Measurements from ENCODE around the gene CCDC71L. TPM values are rescaled to one million over a fixed set of nuclear protein-coding genes. Genes with fewer than 3 reads are reported as not detected.

The CCDC71L gene
- total RNA-seq, 1 experiment from 2014 or later = 6.0 TPM

GRCh38 chr7:106612432-106612831, 48.5 kb downstream of the CCDC71L start:
- POLR2A ChIA-PET = no interaction called here
- Histone ChIP-seq H3K27me3 (ENCODE audit: control insufficient read depth, insufficient read depth, low read length) (no peaks in the 10 kb centered on the region; the same call in 1 of the 2 replicates), H3K27ac (ENCODE audit: low read length) (no peak overlapping the region), H3K4me3 (ENCODE audit: low read depth in 2 of 2, low read length in 2 of 2) (no peak overlapping the region), H3K4me1 (ENCODE audit: control insufficient read depth, insufficient read depth, low read length) (no peaks in the 10 kb centered on the region), H3K36me3 (ENCODE audit: control insufficient read depth, insufficient read depth, low read length) (no peaks in the 10 kb centered on the region), H3K9me3 (ENCODE audit: control insufficient read depth, insufficient read depth, low read depth, low read length) (no peaks in the 10 kb centered on the region)
- in situ Hi-C loops (cut with HindIII; ENCODE audit: low pct_unique_long_range_greater_than_20kb, low sequenced_read_pairs) (no loop called here), intact Hi-C loops (cut with micrococcal nuclease; ENCODE audit: unreplicated experiment) (no loop called here)
- ATAC-seq (no peak), DNase-seq (ENCODE audit: low read depth, low spot score) (no peak)
- CTCF ChIA-PET = no interaction called here
- TF ChIP-seq SIN3A (IDR thresholded peaks at IDR 0.05; ENCODE audit: borderline replicate concordance, insufficient read depth, low read depth, low read length) = no peak
- TF ChIP-seq, protein P1, sequence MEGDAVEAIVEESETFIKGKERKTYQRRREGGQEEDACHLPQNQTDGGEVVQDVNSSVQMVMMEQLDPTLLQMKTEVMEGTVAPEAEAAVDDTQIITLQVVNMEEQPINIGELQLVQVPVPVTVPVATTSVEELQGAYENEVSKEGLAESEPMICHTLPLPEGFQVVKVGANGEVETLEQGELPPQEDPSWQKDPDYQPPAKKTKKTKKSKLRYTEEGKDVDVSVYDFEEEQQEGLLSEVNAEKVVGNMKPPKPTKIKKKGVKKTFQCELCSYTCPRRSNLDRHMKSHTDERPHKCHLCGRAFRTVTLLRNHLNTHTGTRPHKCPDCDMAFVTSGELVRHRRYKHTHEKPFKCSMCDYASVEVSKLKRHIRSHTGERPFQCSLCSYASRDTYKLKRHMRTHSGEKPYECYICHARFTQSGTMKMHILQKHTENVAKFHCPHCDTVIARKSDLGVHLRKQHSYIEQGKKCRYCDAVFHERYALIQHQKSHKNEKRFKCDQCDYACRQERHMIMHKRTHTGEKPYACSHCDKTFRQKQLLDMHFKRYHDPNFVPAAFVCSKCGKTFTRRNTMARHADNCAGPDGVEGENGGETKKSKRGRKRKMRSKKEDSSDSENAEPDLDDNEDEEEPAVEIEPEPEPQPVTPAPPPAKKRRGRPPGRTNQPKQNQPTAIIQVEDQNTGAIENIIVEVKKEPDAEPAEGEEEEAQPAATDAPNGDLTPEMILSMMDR (IDR thresholded peaks at IDR 0.05) = no peak
- no peak for TF ChIP-seq TCF7L2 (IDR thresholded peaks at IDR 0.05; ENCODE audit: low read depth, low read length)
- TF ChIP-seq, protein P2, sequence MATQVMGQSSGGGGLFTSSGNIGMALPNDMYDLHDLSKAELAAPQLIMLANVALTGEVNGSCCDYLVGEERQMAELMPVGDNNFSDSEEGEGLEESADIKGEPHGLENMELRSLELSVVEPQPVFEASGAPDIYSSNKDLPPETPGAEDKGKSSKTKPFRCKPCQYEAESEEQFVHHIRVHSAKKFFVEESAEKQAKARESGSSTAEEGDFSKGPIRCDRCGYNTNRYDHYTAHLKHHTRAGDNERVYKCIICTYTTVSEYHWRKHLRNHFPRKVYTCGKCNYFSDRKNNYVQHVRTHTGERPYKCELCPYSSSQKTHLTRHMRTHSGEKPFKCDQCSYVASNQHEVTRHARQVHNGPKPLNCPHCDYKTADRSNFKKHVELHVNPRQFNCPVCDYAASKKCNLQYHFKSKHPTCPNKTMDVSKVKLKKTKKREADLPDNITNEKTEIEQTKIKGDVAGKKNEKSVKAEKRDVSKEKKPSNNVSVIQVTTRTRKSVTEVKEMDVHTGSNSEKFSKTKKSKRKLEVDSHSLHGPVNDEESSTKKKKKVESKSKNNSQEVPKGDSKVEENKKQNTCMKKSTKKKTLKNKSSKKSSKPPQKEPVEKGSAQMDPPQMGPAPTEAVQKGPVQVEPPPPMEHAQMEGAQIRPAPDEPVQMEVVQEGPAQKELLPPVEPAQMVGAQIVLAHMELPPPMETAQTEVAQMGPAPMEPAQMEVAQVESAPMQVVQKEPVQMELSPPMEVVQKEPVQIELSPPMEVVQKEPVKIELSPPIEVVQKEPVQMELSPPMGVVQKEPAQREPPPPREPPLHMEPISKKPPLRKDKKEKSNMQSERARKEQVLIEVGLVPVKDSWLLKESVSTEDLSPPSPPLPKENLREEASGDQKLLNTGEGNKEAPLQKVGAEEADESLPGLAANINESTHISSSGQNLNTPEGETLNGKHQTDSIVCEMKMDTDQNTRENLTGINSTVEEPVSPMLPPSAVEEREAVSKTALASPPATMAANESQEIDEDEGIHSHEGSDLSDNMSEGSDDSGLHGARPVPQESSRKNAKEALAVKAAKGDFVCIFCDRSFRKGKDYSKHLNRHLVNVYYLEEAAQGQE (IDR thresholded peaks at IDR 0.05; ENCODE audit: insufficient read depth in 1 of 2, low read depth in 2 of 2, low read length in 1 of 2) = no peak
- no peak for TF ChIP-seq POLR2AphosphoS5 (IDR thresholded peaks at IDR 0.05; ENCODE audit: low read depth, low read length)
- BruUV-seq (replicated peaks) = no TSS peak

GRCh38 chr7:106611911-106612310, 49.0 kb downstream of the CCDC71L start:
- TF ChIP-seq, protein P2 (IDR thresholded peaks at IDR 0.05; ENCODE audit: insufficient read depth in 1 of 2, low read depth in 2 of 2, low read length in 1 of 2) = no peak
- TF ChIP-seq TCF7L2 (IDR thresholded peaks at IDR 0.05; ENCODE audit: low read depth, low read length) = no peak
- TF ChIP-seq, protein P1 (IDR thresholded peaks at IDR 0.05) = no peak
- no peak for TF ChIP-seq SIN3A (IDR thresholded peaks at IDR 0.05; ENCODE audit: borderline replicate concordance, insufficient read depth, low read depth, low read length)
- no peak for TF ChIP-seq POLR2AphosphoS5 (IDR thresholded peaks at IDR 0.05; ENCODE audit: low read depth, low read length)
- no TSS peak for BruUV-seq (replicated peaks)
- no peak for ATAC-seq
- intact Hi-C loops (cut with micrococcal nuclease; ENCODE audit: unreplicated experiment) (no loop called here), in situ Hi-C loops (cut with HindIII; ENCODE audit: low pct_unique_long_range_greater_than_20kb, low sequenced_read_pairs) (no loop called here)
- ChIA-PET CTCF (no interaction called here), POLR2A (no interaction called here)
- H3K9me3 ChIP-seq (ENCODE audit: control insufficient read depth, insufficient read depth, low read depth, low read length) = no peaks in the 10 kb centered on the region
- no peak overlapping the region for H3K4me3 ChIP-seq (ENCODE audit: low read depth in 2 of 2, low read length in 2 of 2)
- no peak for DNase-seq (ENCODE audit: low read depth, low spot score)
- no peak overlapping the region for H3K27ac ChIP-seq (ENCODE audit: low read length)
- H3K4me1 ChIP-seq (ENCODE audit: control insufficient read depth, insufficient read depth, low read length) = no peaks in the 10 kb centered on the region
- no peaks in the 10 kb centered on the region; the same call in 1 of the 2 replicates for H3K27me3 ChIP-seq (ENCODE audit: control insufficient read depth, insufficient read depth, low read length)
- no peaks in the 10 kb centered on the region for H3K36me3 ChIP-seq (ENCODE audit: control insufficient read depth, insufficient read depth, low read length)
